LNCAP (cell line): ENCODE measurements around the gene TMC3.

Source experiments
- CTCF ChIP-seq: fragments of 450-650 bp; IDR thresholded peaks from 2 replicates; pipeline ENCODE4 v1.5.1; 2017; ENCODE audit warnings: mild to moderate bottlenecking

Gene TMC3

GRCh38 chr15:81308260-81308659 lies 65.8 kb downstream of the TMC3 start:
- TF ChIP-seq CTCF = no peak

GRCh38 chr15:81304226-81304625 lies 69.8 kb downstream of the TMC3 start:
- TF ChIP-seq CTCF = no peak

- TF ChIP-seq CTCF = no peak
These were observed 70.5 kb downstream of the TMC3 start for GRCh38 chr15:81303244-81304225.

GRCh38 chr15:81302701-81303109 lies 71.3 kb downstream of the TMC3 start:
- TF ChIP-seq CTCF = no peak

GRCh38 chr15:81301815-81302399 lies 72.1 kb downstream of the TMC3 start:
- TF ChIP-seq CTCF = no peak

- no peak for TF ChIP-seq CTCF
These were observed 72.6 kb downstream of the TMC3 start for GRCh38 chr15:81301385-81301784.

GRCh38 chr15:81299630-81300273 lies 74.3 kb downstream of the TMC3 start:
- no peak for TF ChIP-seq CTCF
